Measurements from ENCODE around the gene CHRNA5.
"Not testable (repeated sequence)": the region's sequence is repeated elsewhere in the genome, so short reads cannot be mapped to it uniquely, and the experiment has no call there.

The CHRNA5 gene

DNA sequence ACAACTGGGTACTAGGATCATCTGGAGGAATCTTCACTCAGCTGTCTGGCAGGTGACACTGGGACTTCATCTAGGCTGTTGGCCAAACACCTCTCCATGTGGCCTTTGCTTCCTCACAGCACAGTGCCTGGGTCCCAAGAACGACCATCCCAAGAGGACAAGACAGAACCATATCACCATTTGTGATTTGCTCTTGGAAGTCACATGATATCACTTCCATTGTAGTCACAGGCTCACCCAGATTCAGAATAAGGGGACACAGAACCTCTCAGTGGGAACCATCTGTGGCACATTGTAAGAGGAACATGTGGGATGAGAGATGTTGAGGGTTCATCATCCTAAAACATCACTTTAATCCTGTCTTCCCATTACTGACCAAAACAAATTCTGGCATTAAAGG lies 27.0 kb upstream of the CHRNA5 start:
- no peak for TF ChIP-seq CTCF (IDR thresholded peaks at IDR 0.05; ENCODE audit: control insufficient read depth, insufficient read depth, low read depth, low read length, missing control alignments)
- DNase-seq (ENCODE audit: low read depth): no peak
- H3K4me3 ChIP-seq (ENCODE audit: control insufficient read depth, low read depth, low read length): no peak overlapping the region

DNA sequence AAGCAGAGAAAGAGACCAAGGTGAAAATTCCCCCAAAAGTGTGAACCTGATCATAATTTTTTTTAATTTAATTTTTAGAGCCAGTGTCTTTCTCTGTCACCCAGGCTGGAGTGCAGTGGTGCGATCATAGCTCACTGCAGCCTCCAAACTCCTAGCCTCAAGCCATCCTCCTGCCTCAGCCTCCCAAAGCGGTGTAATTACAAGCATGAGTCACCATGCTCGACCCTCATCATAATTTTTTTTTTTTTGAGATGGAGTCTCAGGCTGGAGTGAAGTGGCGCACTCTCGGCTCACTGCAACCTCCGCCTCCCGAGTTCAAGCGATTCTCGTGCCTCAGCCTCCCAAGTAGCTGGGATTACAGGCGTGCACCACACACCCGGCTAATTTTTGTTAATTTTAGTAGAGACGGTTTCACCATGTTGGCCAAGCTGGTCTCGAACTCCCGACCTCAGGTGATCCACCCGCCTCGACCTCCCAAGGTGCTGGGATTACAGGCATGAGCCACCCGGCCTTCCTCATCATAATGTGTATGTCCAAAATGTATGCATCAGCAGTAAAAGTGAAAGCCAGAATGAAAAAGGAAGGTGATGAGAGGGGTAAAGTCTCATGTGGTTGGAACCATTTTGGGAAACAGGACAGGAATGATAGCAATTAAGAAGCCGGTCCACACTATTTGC lies 25.7 kb upstream of the CHRNA5 start:
- DNase-seq (ENCODE audit: low read depth): not testable (repeated sequence)
- H3K4me3 ChIP-seq (ENCODE audit: control insufficient read depth, low read depth, low read length): peak overlapping the region; percentile 75

DNA sequence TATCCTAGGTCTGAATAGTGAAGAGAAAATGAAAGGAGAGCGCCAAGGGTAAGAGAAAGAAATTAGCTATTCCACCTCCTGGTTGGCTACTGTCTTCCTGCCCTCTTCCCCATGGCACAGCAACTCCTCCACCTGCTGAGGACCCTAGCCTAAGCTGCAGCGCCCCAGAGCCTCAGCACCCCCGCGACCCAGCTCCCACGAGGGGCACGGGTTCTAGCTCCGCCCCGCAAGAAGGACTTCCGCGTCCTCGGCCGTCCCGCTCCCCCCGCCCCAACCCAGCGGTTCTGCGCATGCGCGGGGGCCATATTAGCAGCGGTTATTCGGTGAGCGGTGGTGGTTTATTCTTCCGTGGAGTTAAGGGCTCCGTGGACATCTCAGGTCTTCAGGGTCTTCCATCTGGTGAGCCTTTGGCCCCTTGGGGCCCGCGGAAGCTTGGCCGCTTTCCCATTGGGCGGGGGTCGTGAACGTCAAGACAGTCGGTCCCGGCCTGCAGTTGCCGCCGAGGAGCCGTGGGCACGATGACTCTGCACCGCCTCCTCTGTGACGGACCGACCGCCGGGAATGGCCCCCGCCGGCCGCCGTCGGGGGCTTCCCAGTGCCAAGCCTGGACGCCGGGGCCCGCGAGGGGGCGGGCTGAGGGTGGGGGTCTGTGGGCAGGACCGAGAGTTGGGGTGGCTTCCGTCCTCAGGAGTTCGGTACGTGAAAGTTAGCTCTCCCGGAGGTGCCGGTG lies 25.0 kb upstream of the CHRNA5 start, which contains the start of gene PSMA4:
PSMA4 (plus strand) TSS at position 304 of the 730 bp plus-strand sequence. CDS start 1,484 bp downstream, outside the sequence.
- no peak for TF ChIP-seq CTCF (IDR thresholded peaks at IDR 0.05; ENCODE audit: control insufficient read depth, insufficient read depth, low read depth, low read length, missing control alignments)
- peak within 1 kb of the TSS; percentile 75 for H3K4me3 ChIP-seq (ENCODE audit: control insufficient read depth, low read depth, low read length)
- peak; percentile 27 for DNase-seq (ENCODE audit: low read depth)

GRCh38 chr15:78540871-78541743 lies 24.2 kb upstream of the CHRNA5 start:
- TF ChIP-seq CTCF (IDR thresholded peaks at IDR 0.05; ENCODE audit: control insufficient read depth, insufficient read depth, low read depth, low read length, missing control alignments): no peak
- peak overlapping the region; percentile 75 for H3K4me3 ChIP-seq (ENCODE audit: control insufficient read depth, low read depth, low read length)
- DNase-seq (ENCODE audit: low read depth): no peak

DNA sequence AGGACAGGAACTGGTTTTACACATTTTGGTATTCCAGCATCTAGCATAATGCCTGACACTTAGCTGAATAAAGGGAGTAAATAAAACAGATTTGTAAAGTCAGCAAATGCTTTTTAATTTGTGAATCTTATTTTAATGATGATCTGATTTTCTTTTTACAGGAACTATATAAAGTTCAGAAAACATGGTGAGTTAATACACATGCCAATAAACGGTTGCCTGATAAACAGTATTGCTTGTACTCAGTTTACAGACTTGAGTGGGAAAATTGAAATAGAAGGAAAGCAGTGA lies 23.6 kb upstream of the CHRNA5 start:
- peak overlapping the region; percentile 75 for H3K4me3 ChIP-seq (ENCODE audit: control insufficient read depth, low read depth, low read length)
- TF ChIP-seq CTCF (IDR thresholded peaks at IDR 0.05; ENCODE audit: control insufficient read depth, insufficient read depth, low read depth, low read length, missing control alignments): no peak
- DNase-seq (ENCODE audit: low read depth): no peak

GRCh38 chr15:78542647-78543046 lies 22.7 kb upstream of the CHRNA5 start:
- DNase-seq (ENCODE audit: low read depth): no peak
- H3K4me3 ChIP-seq (ENCODE audit: control insufficient read depth, low read depth, low read length): no peak overlapping the region
- no peak for TF ChIP-seq CTCF (IDR thresholded peaks at IDR 0.05; ENCODE audit: control insufficient read depth, insufficient read depth, low read depth, low read length, missing control alignments)

DNA sequence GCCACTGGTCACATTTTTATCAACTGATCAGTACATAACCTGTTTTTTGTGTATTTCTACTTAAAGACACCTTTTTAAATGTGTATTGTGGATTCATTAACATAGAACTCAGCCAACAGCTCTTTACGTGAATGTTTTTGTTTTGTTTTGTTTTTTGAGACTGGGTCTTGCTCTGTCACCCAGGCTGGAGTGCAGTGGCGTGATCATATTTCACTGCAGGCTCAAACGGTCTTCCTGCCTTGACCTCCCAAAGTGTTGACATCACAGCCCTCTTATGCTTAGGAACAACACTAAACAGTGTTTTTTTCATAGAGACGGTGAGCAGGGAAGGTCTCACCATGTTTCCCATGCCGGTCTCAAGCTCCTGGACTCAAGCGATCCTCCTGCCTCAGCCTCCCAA lies 15.1 kb upstream of the CHRNA5 start:
- DNase-seq (ENCODE audit: low read depth): no peak
- H3K4me3 ChIP-seq (ENCODE audit: control insufficient read depth, low read depth, low read length): no peak overlapping the region
- no peak for TF ChIP-seq CTCF (IDR thresholded peaks at IDR 0.05; ENCODE audit: control insufficient read depth, insufficient read depth, low read depth, low read length, missing control alignments)

Data from AG09309 (cell line).